PC-9 (cell line): ENCODE measurements around the gene C2CD5.

Experiments used
- CTCF ChIP-seq: fragments of 200-600 bp; sonication (generic); conservative IDR thresholded peaks from 2 replicates; pipeline ENCODE4 v1.6.1; 2017; ENCODE audit warnings: mixed run types, antibody characterized with exemption, mild to moderate bottlenecking, moderate library complexity
- EZH2 ChIP-seq: fragments of 200-600 bp; sonication (generic); IDR thresholded peaks from 2 replicates; pipeline ENCODE4 v1.8.0; 2017; ENCODE audit warnings: antibody characterized with exemption, low read depth

- TF ChIP-seq CTCF (no peak), EZH2 (no peak)
Measured at GRCh38 chr12:22536971-22537544, 7.3 kb downstream of the C2CD5 start.
